Measurements from ENCODE around the gene ADAMTS2. TPM values are rescaled to one million over a fixed set of nuclear protein-coding genes. Genes with fewer than 3 reads are reported as not detected.

ADAMTS2 gene
- polyA plus RNA-seq, 3 donors, result 0.74 to 2.3 TPM; not detected in 1

- Mint-ChIP-seq H3K4me1 (no peaks in the 10 kb centered on the region), H3K4me3 (no peak overlapping the region), H3K27me3 (ENCODE audit: low read depth in 3 of 3) (peaks cover 0 to 5% (median 2%) of the 10 kb centered on the region in 3 donors), H3K9me3 (peaks cover 0 to 6% (median 1%) of the 10 kb centered on the region in 7 donors), H3K27ac (no peak overlapping the region), H3K36me3 (no peaks in the 10 kb centered on the region)
- no peak for DNase-seq
- no peak overlapping the region for H3K27ac ChIP-seq (ENCODE audit: low read depth in 1 of 2, low read length in 2 of 2)
- H3K4me2 ChIP-seq (replicated peaks; ENCODE audit: extremely low read depth, low read length, poor library complexity, severe bottlenecking), result no peak overlapping the region
- H2AFZ ChIP-seq (ENCODE audit: insufficient read depth, low read depth, low read length, poor library complexity, severe bottlenecking), result no peak overlapping the region
- no peaks in the 10 kb centered on the region for H3K79me2 ChIP-seq (ENCODE audit: insufficient read depth, low read length)
- no peaks in the 10 kb centered on the region for H3K36me3 ChIP-seq (replicated peaks in 1 of 2; ENCODE audit: control insufficient read depth in 1 of 2, insufficient read depth in 2 of 2, low read length in 2 of 2)
- no peak overlapping the region for H3K9ac ChIP-seq (ENCODE audit: insufficient read depth, low read length, poor library complexity, severe bottlenecking)
- no peak for TF ChIP-seq CTCF (IDR thresholded peaks at IDR 0.05)
- 92% methylated on average over 17 of the region's 19 CpGs for WGBS (ENCODE audit: insufficient coverage)
- H3K4me1 ChIP-seq (ENCODE audit: control insufficient read depth in 1 of 2, insufficient read depth in 2 of 2, low read length in 2 of 2), result no peaks in the 10 kb centered on the region
- intact Hi-C loops (cut with micrococcal nuclease), result no loop called here
- H4K20me1 ChIP-seq (ENCODE audit: insufficient read depth, low read length), result no peaks in the 10 kb centered on the region
- no peaks in the 10 kb centered on the region for H3K27me3 ChIP-seq (ENCODE audit: control insufficient read depth in 2 of 2, insufficient read depth in 2 of 2, low read length in 2 of 2)
- H3K9me3 ChIP-seq (replicated peaks in 1 of 2; ENCODE audit: control insufficient read depth in 1 of 2, insufficient read depth in 1 of 2, low read length in 2 of 2), result no peaks in the 10 kb centered on the region
- H3K4me3 ChIP-seq (replicated peaks in 1 of 3; ENCODE audit: low read depth in 2 of 3, low read length in 3 of 3), result no peak overlapping the region
Observed at GRCh38 chr5:179290681-179291540, 54.4 kb downstream of the ADAMTS2 start.

- no peaks in the 10 kb centered on the region for H3K27me3 ChIP-seq (ENCODE audit: control insufficient read depth in 2 of 2, insufficient read depth in 2 of 2, low read length in 2 of 2)
- DNase-seq, result no peak
- H3K9me3 ChIP-seq (replicated peaks in 1 of 2; ENCODE audit: control insufficient read depth in 1 of 2, insufficient read depth in 1 of 2, low read length in 2 of 2), result no peaks in the 10 kb centered on the region
- H3K36me3 ChIP-seq (replicated peaks in 1 of 2; ENCODE audit: control insufficient read depth in 1 of 2, insufficient read depth in 2 of 2, low read length in 2 of 2), result no peaks in the 10 kb centered on the region
- Mint-ChIP-seq H3K27ac (no peak overlapping the region), H3K4me1 (no peaks in the 10 kb centered on the region), H3K9me3 (peaks cover 0 to 6% (median 1%) of the 10 kb centered on the region in 7 donors), H3K4me3 (no peak overlapping the region), H3K27me3 (ENCODE audit: low read depth in 3 of 3) (peaks cover 0 to 6% (median 2%) of the 10 kb centered on the region in 3 donors), H3K36me3 (no peaks in the 10 kb centered on the region)
- no peak for TF ChIP-seq CTCF (IDR thresholded peaks at IDR 0.05)
- no peak overlapping the region for H3K27ac ChIP-seq (ENCODE audit: low read depth in 1 of 2, low read length in 2 of 2)
- no peaks in the 10 kb centered on the region for H3K79me2 ChIP-seq (ENCODE audit: insufficient read depth, low read length)
- intact Hi-C loops (cut with micrococcal nuclease), result no loop called here
- no peaks in the 10 kb centered on the region for H3K4me1 ChIP-seq (ENCODE audit: control insufficient read depth in 1 of 2, insufficient read depth in 2 of 2, low read length in 2 of 2)
- no peak overlapping the region for H3K4me3 ChIP-seq (replicated peaks in 1 of 3; ENCODE audit: low read depth in 2 of 3, low read length in 3 of 3)
- H4K20me1 ChIP-seq (ENCODE audit: insufficient read depth, low read length), result no peaks in the 10 kb centered on the region
- H3K9ac ChIP-seq (ENCODE audit: insufficient read depth, low read length, poor library complexity, severe bottlenecking), result no peak overlapping the region
- 94% methylated on average over 12 of the region's 13 CpGs for WGBS (ENCODE audit: insufficient coverage)
- H3K4me2 ChIP-seq (replicated peaks; ENCODE audit: extremely low read depth, low read length, poor library complexity, severe bottlenecking), result no peak overlapping the region
- H2AFZ ChIP-seq (ENCODE audit: insufficient read depth, low read depth, low read length, poor library complexity, severe bottlenecking), result no peak overlapping the region
Observed at GRCh38 chr5:179289756-179290385, 55.4 kb downstream of the ADAMTS2 start.
